Occipital lobe (tissue), 2 donors: ENCODE measurements around the gene GRIP2. TPM values are rescaled to one million over a fixed set of nuclear protein-coding genes. Genes with fewer than 3 reads are reported as not detected.

Experiments used
- DNase-seq: peaks from one replicate; lab custom pipeline; 2025; lab: John Stamatoyannopoulos, UW
- total RNA-seq: library from RNA; depleted of rRNA; stranded (reverse); fragments of >200 nt; gene quantifications from one replicate; pipeline ENCODE4 v1.2.3, GENCODE V29; 2014

GRIP2 gene
- 9.7 TPM for total RNA-seq

DNA sequence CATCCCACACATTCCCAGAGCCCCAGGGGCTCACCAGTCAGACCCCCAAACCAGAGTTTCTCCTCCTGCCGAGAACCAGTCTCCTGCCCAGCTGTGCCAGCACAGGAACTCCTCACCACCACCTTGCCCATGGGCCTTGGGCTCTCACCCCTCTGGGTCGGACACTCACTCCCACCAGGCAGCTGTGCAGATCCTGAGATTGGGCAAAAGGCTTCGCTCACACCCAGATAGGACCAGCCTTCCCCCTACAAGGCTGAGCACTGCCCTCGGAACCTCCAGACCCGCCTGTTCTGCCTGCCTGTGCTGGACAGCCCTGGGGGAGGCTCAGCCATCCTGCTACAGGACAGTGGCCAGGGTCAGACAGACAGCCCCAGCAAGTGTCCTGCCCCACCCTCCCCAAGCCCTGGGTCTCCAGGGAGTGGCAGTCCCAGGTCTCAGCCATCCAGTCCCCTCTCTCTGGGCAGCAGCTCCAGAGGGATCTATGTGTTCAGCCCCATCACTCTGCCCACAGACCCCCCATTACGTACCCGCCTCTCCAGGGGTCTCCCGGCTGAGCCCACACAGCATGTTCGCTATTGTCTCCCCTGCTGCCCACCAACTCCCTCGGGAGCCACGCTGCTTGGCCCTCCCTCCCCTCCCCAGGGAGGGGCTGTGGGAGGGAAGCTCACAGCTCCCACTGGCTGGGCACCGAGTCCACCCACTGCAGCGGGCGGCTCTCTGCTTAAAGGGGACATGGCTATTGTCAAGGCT, at the start of gene GRIP2:
TSS of gene GRIP2 (minus strand) at position 601 of the 750 bp plus-strand sequence. CDS start at position 567, 34 bp downstream.
- no peak for DNase-seq

DNA sequence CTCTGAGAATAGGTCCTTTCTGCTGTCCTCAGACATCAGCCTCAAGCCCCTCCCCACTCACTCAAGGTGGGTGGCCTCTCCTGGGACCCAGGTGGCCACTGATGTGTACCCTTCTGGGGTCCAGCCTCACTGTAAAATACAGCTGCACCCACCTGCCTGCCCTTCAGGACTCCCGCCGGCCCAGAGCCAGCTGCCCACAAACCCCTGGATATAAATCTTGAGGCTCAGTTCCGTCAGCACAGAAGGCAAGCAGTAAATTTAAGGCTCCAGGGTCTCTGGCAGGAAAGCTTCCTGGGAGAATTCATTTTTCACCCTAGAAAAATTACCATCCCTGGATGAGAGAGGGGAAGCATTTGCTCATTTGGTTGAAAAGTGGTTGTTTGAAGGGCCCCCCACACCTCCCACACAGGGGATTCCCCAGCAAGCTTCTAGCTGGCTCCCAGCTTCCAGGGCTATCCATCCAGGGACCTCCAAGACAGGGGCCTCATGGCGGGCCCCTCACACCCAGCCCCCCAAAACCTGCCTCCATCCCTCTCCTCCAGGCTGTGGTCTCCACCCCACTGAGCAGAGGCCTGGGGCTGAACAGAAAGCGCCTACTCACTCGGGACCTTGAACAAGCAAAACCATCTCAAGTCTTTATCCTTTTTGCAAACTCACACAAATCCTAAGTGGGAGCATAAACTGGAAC, 48.4 kb upstream of the GRIP2 start:
- DNase-seq, result no peak

DNA sequence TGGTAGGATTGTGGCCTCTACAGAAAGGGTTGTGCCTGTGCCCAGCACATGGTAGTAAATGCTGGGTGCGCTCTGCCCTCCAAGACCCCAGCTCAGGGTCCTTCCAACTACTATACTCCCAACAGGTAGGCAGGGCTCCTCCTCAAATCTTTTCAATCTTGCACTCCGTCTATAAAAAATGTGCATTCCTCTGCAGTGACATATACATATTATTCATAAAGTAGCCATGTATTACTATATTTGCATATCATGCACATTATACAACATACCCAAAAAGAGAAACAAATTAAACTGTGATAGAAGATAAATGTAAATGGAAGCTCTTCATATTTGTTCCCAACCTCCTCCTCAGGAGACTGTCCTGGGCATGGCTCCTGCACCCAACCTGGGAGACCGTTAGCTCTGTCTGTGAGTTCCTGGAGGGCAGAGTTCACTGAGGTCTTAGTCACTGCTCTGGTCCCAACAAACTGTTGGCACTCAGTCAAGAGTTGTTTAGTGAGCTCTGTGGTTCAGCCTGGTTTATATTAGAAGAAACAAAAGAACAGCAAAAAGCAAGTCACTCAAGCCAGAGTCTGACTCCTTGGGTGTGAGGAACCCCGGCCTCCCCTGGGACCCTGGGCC, 47.7 kb upstream of the GRIP2 start:
- no peak for DNase-seq

DNA sequence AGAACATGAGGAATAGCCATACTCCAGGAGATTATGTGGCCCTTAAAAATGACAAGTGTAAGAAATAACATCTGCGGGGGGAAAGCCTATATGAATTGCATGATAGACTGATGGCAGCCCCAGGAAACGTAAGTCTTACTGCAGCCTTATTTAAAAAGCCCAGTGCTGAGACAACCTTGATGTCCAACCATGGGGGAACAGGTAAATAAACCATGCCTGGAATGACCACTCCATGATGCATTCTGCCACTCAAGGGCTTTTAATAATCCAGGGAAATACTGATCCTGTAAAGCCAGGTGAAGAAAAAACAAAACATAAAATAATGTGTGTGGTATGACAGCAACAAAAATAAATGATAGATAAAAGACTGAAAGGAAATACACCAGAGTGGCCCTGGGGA, 46.5 kb upstream of the GRIP2 start:
- no peak for DNase-seq

DNA sequence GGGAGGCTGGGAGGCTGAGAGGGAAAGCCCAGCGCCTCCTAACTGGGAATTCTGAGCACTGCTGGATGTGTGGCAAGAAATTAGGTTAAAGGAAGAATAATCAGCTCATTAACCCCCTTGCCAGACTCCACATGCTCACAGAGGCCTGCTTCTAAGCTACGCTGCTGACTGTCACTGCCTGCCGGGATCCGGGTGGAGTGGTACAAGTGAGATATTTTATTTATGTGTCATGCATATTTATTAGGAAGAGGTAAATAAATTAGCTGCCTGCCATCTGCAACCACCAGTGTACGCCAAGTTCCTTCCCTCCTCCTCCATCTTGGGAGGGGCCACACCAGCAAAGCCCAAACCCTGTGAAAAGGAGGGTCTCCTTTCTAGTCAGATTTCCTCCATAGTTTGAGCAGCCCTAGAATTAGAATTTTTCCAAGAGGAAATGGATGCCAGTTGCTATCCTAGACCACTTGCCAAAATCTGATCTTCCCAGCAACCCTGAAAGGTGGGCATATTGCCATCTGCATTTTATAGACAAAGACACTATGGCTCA, 43.5 kb upstream of the GRIP2 start:
- DNase-seq, result no peak

DNA sequence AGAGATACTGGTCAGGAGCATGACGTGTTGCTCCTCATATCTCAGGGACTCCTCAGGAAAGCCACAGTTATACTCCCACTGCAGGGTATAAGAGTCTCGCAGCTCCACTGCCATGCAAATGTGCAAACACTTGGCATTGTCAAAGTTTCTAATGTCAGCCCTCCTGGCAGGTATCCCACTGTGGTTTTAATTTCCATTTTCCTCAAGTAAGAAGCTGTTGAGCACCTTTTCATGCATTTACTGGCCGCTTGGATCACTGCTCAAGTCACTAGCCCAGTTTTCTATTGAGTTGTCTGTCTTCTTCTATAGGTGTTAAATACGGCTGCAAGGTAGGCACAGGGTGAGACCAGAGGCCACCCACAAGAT, 41.9 kb upstream of the GRIP2 start:
- DNase-seq, result no peak

DNA sequence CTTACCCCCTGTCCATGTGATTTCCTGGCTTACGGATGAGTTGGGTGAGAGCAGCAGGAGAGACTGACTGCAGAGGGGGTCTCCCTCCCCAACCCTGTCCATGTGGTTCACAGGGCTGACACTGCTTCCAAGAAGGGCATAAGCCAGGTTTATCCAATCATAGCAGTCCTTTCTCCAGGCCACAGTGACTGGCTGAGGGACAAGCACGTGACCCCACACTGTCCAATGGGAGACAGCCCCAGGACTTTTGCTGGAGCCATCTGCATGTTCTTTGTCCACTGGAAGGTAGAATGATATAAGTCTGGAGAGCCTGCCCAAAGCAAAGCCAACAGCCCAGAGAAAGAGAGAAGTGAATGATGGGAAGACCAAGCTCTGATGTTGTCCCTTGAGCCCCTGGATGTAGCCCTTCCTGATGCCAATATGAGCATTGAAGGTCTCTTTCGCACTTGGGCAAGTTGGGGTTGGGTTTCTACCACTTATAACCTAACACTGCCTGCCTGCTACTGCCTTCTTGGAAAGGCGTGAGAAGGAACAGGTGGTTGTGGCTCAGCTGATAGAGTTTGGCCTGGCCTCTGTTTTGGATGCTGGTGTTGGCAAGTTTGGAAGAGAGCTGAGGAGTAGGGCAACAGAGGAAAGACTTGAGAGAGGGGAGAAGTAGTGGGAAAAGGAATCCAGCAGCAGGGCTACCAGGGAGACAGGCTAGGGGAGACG, 41.3 kb upstream of the GRIP2 start:
- DNase-seq, result no peak

DNA sequence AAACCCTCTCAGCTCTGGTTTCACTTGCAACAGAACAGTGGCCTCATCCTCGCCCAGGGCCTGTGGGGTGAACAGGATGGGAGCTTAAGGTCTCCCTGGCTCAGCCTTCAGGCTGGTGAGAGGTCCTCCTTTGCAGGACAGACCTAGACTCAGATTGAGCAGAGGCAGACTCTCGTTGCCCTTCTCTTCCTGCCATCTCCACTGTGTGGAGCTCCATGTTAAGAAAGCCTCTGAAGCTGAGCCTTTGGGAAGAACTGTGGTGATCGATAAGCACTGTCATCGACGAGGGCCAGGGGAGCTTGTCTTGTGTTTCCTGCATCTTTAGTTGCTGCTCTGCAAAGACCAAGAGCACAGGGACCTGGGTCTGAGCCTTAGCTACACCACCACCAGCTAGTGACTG, 37.8 kb upstream of the GRIP2 start:
- DNase-seq, result no peak

DNA sequence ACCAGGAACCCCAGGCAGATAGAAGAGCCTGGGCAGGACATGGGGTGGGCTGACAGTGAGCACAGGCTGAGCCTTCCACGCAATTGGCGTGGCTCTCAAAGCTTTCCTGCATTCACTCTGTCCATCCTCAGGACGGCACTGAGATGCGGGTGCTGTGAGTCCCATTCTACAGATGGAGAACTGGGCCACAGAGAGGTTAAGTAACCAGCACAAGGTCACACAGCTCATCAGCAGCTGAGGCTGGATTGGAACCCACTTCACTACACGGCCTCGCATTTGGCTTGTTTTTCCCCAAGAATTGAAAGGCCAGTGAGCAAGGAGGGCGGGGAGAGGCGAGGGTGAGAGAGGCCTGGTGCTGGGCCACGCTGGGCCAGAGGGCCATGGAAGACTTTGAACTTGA, 36.0 kb upstream of the GRIP2 start:
- no peak for DNase-seq

DNA sequence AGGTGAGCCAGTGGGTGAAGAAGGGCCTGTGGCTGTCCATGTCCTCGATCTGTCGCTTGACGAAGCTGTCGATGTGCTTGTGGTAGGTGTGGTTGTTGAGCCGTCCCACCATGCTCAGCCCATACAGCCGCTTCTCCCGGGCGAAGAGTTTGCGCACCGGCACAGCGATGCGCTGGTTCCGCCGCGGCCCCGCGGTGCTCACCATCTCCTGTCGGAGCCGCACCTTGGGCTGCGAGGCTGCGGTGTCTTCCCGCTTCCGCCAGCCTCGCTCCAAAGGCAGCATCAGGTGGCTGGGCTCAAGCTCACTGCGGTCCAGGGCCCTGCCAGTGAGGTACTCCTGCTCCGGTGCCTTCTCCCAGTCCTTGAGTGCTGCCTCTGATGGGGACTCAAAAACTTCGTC, 34.0 kb upstream of the GRIP2 start:
- DNase-seq, result no peak

DNA sequence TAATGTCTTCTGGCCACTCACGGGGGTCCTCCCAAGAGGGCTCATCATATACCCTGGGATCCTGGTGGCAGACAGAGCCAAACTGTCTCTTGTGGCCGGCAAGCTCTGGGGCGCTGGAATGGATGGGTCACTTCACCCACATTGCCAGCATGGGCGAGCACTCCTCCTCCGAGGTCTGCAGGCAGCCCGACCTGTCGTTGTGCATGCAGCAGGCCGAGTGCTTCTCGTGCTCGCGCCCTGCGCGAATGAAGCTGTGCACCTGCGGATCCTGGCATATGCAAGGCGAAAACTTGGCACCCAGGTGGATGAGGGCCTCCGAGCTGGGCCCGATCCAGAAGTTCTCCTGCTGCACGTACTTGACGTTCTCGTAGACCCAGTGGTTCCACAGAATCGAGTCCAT, 33.6 kb upstream of the GRIP2 start:
- no peak for DNase-seq

DNA sequence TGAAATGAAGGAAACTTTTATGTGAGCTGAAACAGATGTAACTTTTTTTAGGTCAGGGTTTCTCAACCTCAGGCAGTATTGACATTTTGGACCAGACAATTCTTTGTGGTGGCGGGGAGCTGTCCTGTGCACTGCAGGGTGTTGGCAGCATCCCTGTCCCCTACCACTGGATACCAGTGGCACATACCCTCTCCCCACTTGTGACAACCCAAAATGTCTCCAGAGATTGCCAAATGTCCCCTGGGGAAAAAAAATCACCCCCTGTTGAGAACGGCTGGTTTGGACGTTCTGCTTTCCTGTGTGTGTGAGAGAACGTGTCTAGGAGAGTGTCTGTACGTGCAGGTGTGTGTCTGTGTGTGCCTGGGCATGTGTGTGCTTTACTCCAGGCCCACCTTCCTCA, 30.7 kb upstream of the GRIP2 start:
- no peak for DNase-seq

DNA sequence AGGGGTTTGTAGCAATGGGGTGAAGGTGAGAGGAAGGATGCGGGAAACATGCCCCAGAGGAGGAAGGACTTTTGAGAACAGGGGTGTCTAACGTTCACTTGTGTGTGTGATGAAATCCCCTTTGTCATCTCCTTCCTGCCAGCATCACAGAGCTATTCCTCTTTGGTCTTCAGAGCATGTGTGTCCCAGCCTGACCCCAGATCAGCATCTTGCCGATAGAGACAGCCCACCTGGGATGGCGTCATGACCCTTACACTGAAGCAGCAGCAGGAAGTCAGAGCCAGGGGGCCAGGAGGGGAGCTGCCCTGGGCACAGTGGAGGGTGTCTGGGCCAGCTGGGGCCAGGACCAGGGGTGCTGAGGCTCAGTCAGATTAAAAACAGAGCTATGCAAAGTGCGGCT, 29.9 kb upstream of the GRIP2 start:
- DNase-seq, result no peak

DNA sequence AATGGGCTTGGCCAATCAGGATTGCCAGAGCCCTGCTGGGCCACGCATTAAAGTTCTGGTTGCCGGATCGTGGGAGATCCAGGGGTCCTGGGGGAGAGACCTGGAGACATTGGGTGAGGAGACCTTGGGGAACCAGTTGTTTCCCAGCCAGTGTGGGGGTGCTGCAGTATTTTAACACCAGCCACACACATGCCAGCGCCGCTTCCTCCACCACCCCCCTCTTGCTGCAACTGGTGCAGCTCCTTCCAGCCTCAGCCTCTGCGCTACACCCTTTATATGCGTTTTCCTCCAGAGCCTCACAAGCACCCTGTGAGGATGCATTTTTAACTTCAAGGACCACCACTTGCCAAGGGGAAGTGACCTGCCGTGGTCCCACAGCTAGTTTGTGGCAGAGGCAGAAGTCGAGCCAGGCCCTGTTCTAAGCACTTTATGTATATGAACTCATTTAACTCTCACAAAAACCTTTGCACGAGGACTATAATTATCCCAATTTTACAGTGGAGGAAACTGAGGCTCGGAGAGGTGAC, 29.4 kb upstream of the GRIP2 start:
- no peak for DNase-seq

DNA sequence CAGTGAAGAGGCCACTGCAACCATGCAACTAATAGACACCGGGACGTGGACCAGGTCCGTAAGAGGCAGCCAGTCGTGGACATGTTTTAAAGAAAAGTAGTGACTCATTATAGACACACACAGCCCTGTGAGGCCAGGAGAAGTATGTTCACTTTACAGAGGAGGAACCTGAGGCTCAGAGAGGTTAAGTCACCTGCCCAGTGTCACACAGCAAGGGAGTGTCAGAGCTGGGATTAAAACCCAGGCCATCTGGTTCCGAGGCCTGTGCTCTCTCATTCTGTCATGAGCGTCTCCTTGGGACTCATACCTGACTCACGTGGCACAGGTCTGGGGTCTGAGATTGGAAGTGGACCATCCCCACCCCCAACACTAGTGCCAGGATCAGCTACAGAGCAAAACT, 28.1 kb upstream of the GRIP2 start:
- DNase-seq, result no peak

DNA sequence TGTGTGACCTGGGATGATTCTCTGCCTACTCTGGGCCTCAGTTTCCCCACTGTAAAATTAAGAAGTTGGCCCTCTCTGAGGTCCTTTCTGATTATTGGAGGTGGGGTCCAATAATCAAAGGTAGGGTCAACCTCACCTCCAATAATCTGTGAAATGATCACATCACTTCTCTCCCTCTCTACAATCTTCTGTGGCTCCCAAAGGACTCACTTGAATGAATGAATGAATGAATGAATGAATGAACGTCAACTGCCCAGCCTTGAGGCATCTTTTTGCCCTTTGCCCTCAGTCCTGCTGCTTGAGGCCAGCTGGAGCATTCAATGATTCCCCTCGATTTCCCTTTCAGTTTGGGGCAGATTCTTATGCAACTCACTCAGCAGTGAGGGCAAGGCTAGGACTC, 26.7 kb upstream of the GRIP2 start:
- DNase-seq, result no peak

DNA sequence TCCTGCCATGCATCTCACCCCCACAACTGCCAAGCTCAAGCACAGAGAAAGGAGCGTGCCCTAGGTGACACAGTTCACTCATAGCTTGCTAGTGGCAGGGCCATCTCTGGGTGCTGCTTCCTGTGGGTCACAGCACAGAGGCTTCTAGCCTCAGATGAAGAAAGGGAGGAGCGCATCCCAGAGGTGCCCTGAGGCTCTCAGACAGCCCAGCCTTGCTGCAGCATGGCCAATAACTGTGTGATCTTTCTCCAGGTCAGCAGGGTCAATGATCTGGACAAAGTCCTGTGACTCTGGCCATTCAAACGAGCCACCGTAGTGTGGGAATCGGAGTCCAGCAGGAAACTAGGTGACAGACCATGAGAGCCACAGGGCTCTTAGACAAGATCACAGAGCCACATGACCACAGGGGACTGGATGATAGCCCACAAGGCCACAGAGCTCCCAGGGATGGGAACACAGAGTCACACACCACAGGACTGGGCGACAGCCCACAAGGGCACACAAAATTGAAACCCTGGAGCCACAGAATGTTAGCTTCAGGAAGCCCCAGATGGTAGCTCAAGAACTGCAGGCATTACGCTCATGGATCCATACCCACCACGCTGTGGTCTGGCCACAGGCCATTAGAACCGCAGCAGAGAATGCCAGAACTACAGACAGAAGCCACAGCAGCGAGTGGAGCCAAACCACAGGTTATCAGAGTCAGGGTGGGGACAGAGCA, 25.9 kb upstream of the GRIP2 start:
- no peak for DNase-seq

DNA sequence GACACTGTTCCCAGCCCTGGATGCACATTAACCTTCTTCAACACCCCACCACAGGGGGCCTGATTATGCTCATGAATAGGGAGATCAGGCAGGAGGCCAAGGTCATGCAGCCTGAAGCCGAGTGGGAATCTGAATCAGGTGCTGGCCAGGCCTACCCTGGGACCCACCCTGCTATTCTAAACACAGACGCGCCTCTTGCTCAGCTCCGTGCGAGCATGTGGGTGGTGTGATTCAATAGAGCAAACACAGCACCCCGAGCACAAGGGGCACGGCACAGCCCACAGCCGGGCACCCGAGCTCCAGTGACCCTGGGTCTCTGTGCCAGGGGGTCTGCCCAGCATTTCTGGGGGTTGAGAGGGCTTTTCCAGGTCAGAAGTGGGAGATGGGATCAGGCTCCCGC, 24.6 kb upstream of the GRIP2 start:
- no peak for DNase-seq

DNA sequence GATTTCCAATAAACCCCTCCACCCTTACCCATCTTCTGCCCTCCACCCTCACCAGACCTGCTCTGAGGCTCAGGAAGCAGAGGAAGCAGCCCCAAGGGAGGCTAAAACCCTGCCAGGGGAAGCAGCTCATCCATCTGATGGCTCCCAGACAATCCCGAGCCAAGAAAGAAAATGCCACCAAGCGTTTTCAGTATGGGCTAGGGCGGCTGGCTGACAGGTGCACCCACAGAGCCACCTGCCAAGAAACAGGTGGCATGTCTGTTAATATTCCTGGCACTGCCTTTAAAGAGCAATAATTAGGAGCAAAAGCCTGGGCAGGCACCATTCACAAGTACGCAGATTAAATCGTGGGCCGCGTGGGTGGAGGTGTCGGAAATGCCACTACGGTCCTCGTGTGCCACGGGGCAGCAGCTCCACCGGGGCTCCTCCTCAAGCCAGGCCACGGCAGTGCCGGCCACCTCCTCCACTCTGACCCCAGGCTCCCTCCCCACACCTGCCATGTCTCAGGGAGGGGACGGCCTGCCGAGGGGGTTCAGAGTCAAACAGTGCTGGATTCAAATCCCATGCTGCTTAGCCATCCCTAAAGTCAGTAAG, 23.9 kb upstream of the GRIP2 start:
- DNase-seq, result no peak

DNA sequence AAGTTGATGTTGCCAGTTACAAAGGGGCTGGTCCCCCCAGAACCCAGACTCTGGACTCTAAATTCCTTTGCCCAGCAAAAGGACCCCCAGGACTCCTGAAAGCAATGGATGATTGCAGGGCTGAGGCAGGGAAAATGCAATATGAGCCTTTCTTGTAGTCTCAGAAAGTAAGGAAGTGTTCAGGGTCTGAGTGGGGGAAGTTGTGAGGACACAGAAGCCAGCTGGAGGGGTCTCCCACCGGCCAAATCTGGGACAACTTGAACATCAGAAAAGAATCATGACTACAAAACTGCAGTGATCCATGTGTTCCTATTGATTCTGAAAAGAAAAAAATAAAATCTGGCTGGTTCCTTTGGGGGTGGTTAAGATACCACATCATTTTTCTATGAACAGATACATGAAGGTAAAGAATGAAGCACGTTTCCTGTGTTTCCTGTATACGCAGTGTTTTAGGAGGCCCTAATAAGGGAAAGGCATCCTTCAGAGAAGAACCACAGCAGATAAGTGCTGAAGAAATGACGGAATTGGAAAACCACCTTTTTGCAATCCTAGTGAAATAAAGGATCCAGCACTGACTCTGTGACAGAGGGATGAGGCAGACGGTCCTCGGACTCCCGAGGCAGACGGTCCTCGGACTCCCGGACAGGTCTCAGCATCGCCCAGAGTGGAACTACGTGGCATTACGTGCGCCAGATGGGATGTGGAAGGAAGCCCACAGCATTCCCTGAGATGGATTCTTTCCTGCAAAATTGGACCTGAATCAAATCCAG, 22.2 kb upstream of the GRIP2 start:
- DNase-seq, result no peak
